Panc1 (cell line): ENCODE data around the gene NSDHL. TPM values are rescaled to one million over a fixed set of nuclear protein-coding genes. Genes with fewer than 3 reads are reported as not detected.

Source experiments
- ATAC-seq: fragments of 200-7000 bp; cut with Tn5 transposase; 2 replicates; pipeline ENCODE4 v1.9.1; 2020; ENCODE audit warnings: mild to moderate bottlenecking, moderate library complexity
- BruUV-seq: library from RNA; stranded (reverse); fragments of 400-500 nt; replicated peaks from 2 replicates; lab custom pipeline; 2021; lab: Mats Ljungman, UMichigan
- CTCF ChIA-PET: fragments of 300-600 bp; sonication (Branson Sonifier 250); formaldehyde crosslinking; loops from one replicate; lab custom pipeline; 2022; ENCODE audit warnings: antibody characterized with exemption; lab: Charles Lee
- POLR2A ChIA-PET: fragments of 300-600 bp; sonication (Branson Sonifier 250); formaldehyde crosslinking; loops from one replicate; lab custom pipeline; 2022; ENCODE audit warnings: antibody characterized with exemption; lab: Charles Lee
- DNase-seq: peaks from one replicate; pipeline ENCODE4 v3.0.0-alpha.2; 2010; ENCODE audit warnings: low read depth, low spot score
- H3K27ac ChIP-seq: 2 replicates; pipeline ENCODE4 v1.5.1; 2011; ENCODE audit warnings: mild to moderate bottlenecking, low read length, inconsistent platforms
- H3K27me3 ChIP-seq: fragments of 200-500 bp; sonication (Bioruptor generic); 2 replicates; pipeline ENCODE4 v1.6.0; 2014; ENCODE audit warnings: low read length, inconsistent platforms; ENCODE audit not compliant: control insufficient read depth, insufficient read depth
- H3K36me3 ChIP-seq: fragments of 200-500 bp; sonication (Bioruptor generic); 2 replicates; pipeline ENCODE4 v1.5.1; 2014; ENCODE audit warnings: inconsistent platforms, mild to moderate bottlenecking, low read length, moderate library complexity; ENCODE audit not compliant: control insufficient read depth, insufficient read depth
- H3K4me1 ChIP-seq: 2 replicates; pipeline ENCODE4 v1.5.1; 2011; ENCODE audit warnings: inconsistent platforms, mild to moderate bottlenecking, low read length, moderate library complexity; ENCODE audit not compliant: control insufficient read depth, insufficient read depth
- H3K4me3 ChIP-seq, 2 experiments: 2 replicates each; pipeline ENCODE4 v1.5.1; 2011 to 2012; ENCODE audit warnings: low read depth in 2 of 2, low read length in 2 of 2, mild to moderate bottlenecking in 2 of 2, inconsistent platforms in 1 of 2, moderate library complexity in 1 of 2
- H3K9me3 ChIP-seq: fragments of 200-500 bp; sonication (Bioruptor generic); 2 replicates; pipeline ENCODE4 v1.5.1; 2014; ENCODE audit warnings: low read depth, mild to moderate bottlenecking, inconsistent platforms, low read length, moderate library complexity; ENCODE audit not compliant: control insufficient read depth, insufficient read depth
- POLR2AphosphoS5 ChIP-seq: IDR thresholded peaks from 2 replicates; pipeline ENCODE4 v1.6.1; 2012; ENCODE audit warnings: mild to moderate bottlenecking, low read depth, low read length, moderate library complexity
- SIN3A ChIP-seq: IDR thresholded peaks from 2 replicates; pipeline ENCODE4 v1.6.1; 2012; ENCODE audit warnings: low read depth, mild to moderate bottlenecking, low read length, moderate library complexity, borderline replicate concordance; ENCODE audit not compliant: insufficient read depth
- TCF7L2 ChIP-seq: IDR thresholded peaks from 2 replicates; pipeline ENCODE4 v1.6.1; 2011; ENCODE audit warnings: mild to moderate bottlenecking, low read depth, low read length, inconsistent platforms
- in situ Hi-C: cut with HindIII; loops from 2 replicates; pipeline ENCODE4 v1.10.0; 2016; ENCODE audit warnings: low sequenced_read_pairs, low pct_unique_long_range_greater_than_20kb
- intact Hi-C: fragments of 100-400 bp; cut with micrococcal nuclease; formaldehyde crosslinking; loops from one replicate; pipeline ENCODE4 v1.10.0; 2022; ENCODE audit not compliant: unreplicated experiment
- total RNA-seq: library from RNA; stranded (reverse); gene quantifications from one replicate; pipeline ENCODE4 v1.2.1, GENCODE V29; 2021; ENCODE audit not compliant: unreplicated experiment
- TF ChIP-seq, protein P1 (sequence below): fragments of 450-650 bp; IDR thresholded peaks from 2 replicates; pipeline ENCODE4 v1.5.1; 2017; ENCODE audit warnings: mild to moderate bottlenecking
- TF ChIP-seq, protein P2 (sequence below), 2 experiments: IDR thresholded peaks; 2 replicates each; pipeline ENCODE4 v1.6.1; 2011 to 2012; ENCODE audit warnings: low read depth in 2 of 2, control low read depth in 1 of 2, low read length in 1 of 2, mild to moderate bottlenecking in 1 of 2, moderate library complexity in 1 of 2; ENCODE audit not compliant: insufficient read depth in 1 of 2

The NSDHL gene
- total RNA-seq, 1 experiment from 2014 or later: 75.0 TPM

DNA sequence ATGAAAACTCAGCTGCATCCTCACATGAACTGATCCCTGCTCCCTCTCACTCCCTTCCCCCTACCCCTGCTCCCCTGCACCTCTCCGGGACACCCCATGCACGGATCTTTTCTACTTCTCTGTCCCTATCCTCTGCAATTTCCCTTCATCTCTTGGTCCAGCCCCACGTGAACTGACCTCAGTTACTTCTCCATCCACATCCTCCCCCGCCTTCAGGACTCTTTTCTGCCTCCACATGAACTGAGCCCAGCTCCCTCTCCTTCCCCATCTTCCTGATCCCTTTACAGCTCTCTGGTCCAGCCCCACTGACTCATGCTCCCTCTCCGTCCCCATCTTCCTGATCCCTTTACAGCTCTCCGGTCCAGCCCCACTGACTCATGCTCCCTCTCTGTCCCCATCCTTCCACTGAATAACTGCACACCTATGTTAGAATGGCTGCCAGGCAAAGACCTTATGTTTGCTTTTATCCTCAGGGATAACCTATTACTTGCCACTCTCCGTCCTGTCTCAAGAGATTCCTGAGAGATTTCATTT, 6.0 kb upstream of the NSDHL start:
- intact Hi-C loops (no loop called here), in situ Hi-C loops (loop anchor here (25.0 kb wide), 1 partner anchor 188 kb away; the partner anchor contains the start of gene GABRQ)
- Histone ChIP-seq H3K4me1 (peaks cover 4% of the 10 kb centered on the region; the same call in 1 of the 2 replicates), H3K4me3 (no peak overlapping the region), H3K27me3 (peaks cover 4% of the 10 kb centered on the region; the same call in 1 of the 2 replicates), H3K27ac (no peak overlapping the region), H3K36me3 (no peaks in the 10 kb centered on the region), H3K9me3 (no peaks in the 10 kb centered on the region)
- no TSS peak for BruUV-seq
- DNase-seq: no peak
- ChIA-PET CTCF (no interaction called here), POLR2A (no interaction called here)
- TF ChIP-seq, protein P1, sequence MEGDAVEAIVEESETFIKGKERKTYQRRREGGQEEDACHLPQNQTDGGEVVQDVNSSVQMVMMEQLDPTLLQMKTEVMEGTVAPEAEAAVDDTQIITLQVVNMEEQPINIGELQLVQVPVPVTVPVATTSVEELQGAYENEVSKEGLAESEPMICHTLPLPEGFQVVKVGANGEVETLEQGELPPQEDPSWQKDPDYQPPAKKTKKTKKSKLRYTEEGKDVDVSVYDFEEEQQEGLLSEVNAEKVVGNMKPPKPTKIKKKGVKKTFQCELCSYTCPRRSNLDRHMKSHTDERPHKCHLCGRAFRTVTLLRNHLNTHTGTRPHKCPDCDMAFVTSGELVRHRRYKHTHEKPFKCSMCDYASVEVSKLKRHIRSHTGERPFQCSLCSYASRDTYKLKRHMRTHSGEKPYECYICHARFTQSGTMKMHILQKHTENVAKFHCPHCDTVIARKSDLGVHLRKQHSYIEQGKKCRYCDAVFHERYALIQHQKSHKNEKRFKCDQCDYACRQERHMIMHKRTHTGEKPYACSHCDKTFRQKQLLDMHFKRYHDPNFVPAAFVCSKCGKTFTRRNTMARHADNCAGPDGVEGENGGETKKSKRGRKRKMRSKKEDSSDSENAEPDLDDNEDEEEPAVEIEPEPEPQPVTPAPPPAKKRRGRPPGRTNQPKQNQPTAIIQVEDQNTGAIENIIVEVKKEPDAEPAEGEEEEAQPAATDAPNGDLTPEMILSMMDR: no peak
- TF ChIP-seq POLR2AphosphoS5: no peak
- TF ChIP-seq, protein P2, sequence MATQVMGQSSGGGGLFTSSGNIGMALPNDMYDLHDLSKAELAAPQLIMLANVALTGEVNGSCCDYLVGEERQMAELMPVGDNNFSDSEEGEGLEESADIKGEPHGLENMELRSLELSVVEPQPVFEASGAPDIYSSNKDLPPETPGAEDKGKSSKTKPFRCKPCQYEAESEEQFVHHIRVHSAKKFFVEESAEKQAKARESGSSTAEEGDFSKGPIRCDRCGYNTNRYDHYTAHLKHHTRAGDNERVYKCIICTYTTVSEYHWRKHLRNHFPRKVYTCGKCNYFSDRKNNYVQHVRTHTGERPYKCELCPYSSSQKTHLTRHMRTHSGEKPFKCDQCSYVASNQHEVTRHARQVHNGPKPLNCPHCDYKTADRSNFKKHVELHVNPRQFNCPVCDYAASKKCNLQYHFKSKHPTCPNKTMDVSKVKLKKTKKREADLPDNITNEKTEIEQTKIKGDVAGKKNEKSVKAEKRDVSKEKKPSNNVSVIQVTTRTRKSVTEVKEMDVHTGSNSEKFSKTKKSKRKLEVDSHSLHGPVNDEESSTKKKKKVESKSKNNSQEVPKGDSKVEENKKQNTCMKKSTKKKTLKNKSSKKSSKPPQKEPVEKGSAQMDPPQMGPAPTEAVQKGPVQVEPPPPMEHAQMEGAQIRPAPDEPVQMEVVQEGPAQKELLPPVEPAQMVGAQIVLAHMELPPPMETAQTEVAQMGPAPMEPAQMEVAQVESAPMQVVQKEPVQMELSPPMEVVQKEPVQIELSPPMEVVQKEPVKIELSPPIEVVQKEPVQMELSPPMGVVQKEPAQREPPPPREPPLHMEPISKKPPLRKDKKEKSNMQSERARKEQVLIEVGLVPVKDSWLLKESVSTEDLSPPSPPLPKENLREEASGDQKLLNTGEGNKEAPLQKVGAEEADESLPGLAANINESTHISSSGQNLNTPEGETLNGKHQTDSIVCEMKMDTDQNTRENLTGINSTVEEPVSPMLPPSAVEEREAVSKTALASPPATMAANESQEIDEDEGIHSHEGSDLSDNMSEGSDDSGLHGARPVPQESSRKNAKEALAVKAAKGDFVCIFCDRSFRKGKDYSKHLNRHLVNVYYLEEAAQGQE (IDR thresholded peaks at IDR 0.05; ENCODE audit: insufficient read depth in 1 of 2, low read depth in 2 of 2, low read length in 1 of 2): no peak
- TF ChIP-seq SIN3A: no peak
- no peak for TF ChIP-seq TCF7L2
- no peak for ATAC-seq

DNA sequence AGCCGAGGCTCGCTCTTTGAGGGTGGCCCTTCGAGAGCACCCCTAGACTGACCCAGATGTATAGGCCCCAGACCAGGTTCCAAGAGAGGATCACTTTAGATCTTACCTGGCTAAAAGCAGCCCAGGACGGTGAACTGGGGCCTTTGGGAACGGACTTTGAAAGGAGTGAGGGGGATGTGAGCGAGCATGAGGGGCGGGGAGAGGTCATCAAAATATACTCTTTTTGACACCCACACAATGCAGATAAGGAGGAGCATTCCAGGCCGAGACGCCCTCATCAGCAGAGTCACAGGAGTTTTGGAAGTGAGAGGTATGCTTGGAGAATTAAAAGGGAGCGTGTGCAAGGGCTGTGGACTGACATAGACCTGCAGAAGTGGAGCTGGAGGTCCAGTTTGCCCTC, 528 bp downstream of the NSDHL start:
- intact Hi-C loops (no loop called here), in situ Hi-C loops (no loop called here)
- TF ChIP-seq POLR2AphosphoS5 (no peak), TCF7L2 (no peak), SIN3A (no peak)
- TF ChIP-seq, protein P1: no peak
- TF ChIP-seq, protein P2 (IDR thresholded peaks at IDR 0.05; ENCODE audit: insufficient read depth in 1 of 2, low read depth in 2 of 2, low read length in 1 of 2): no peak
- peak overlapping the region; percentile 93 to 96 for H3K4me3 ChIP-seq
- DNase-seq (no peak), ATAC-seq (no peak; the same call in 1 of the 2 replicates)
- peak overlapping the region; percentile 93 for H3K27ac ChIP-seq
- no peaks in the 10 kb centered on the region for H3K36me3 ChIP-seq
- ChIA-PET CTCF (no interaction called here), POLR2A (interaction anchor here (0.6 to 0.7 kb wide), 2 partner anchors 9 to 1663 kb away, joined by 3 to 4 read pairs; no protein-coding TSS in a partner anchor)
- H3K27me3 ChIP-seq: no peaks in the 10 kb centered on the region
- peaks cover 13% of the 10 kb centered on the region; the same call in 1 of the 2 replicates for H3K4me1 ChIP-seq
- BruUV-seq: TSS peak; percentile 84
- H3K9me3 ChIP-seq: no peaks in the 10 kb centered on the region
